ENCODE data around the gene EMD.
"Not testable (repeated sequence)": the region's sequence is repeated elsewhere in the genome, so short reads cannot be mapped to it uniquely, and the experiment has no call there.

The EMD gene

GRCh38 chrX:154378799-154379568 is at the start of gene EMD:
Gene EMD (plus strand): TSS chrX:154379295. CDS start chrX:154379485, 190 bp downstream.
- DNase-seq, result peak; percentile 97

GRCh38 chrX:154332561-154332960 is 46.5 kb upstream of the EMD start:
- DNase-seq, result no peak

- DNase-seq, result no peak
Measured at GRCh38 chrX:154333116-154333515, 46.0 kb upstream of the EMD start.

GRCh38 chrX:154333837-154334271 is 45.2 kb upstream of the EMD start:
- DNase-seq, result no peak

- no peak for DNase-seq
Measured at GRCh38 chrX:154334496-154334895, 44.6 kb upstream of the EMD start.

- DNase-seq, result not testable (repeated sequence)
Measured at GRCh38 chrX:154341399-154342298, 37.4 kb upstream of the EMD start.

- not testable (repeated sequence) for DNase-seq
Measured at GRCh38 chrX:154343063-154343462, 36.0 kb upstream of the EMD start.

- not testable (repeated sequence) for DNase-seq
Measured at GRCh38 chrX:154343620-154344019, 35.5 kb upstream of the EMD start.

GRCh38 chrX:154348114-154348531 is 31.0 kb upstream of the EMD start:
- no peak for DNase-seq

GRCh38 chrX:154348646-154349358 is 30.3 kb upstream of the EMD start:
- no peak for DNase-seq

- DNase-seq, result no peak
Measured at GRCh38 chrX:154349359-154349935, 29.6 kb upstream of the EMD start.

- DNase-seq, result no peak
Measured at GRCh38 chrX:154349979-154350378, 29.1 kb upstream of the EMD start.

- DNase-seq, result no peak
Measured at GRCh38 chrX:154350429-154351182, 28.5 kb upstream of the EMD start.

GRCh38 chrX:154351183-154352011 is 27.7 kb upstream of the EMD start:
- DNase-seq, result peak; percentile 72

GRCh38 chrX:154352012-154352401 is 27.1 kb upstream of the EMD start:
- DNase-seq, result no peak

GRCh38 chrX:154352466-154352865 is 26.6 kb upstream of the EMD start:
- DNase-seq, result no peak

GRCh38 chrX:154353172-154353843 is 25.8 kb upstream of the EMD start:
- DNase-seq, result no peak

- no peak for DNase-seq
Measured at GRCh38 chrX:154354013-154354412, 25.1 kb upstream of the EMD start.

GRCh38 chrX:154354516-154354915 is 24.6 kb upstream of the EMD start:
- no peak for DNase-seq

GRCh38 chrX:154355094-154355775 is 23.9 kb upstream of the EMD start:
- no peak for DNase-seq
